Epithelial cell of prostate (primary cell): Measurements from ENCODE around the gene LRCH1.
A peak's percentile ranks its signal among the peaks of the same experiment; 100 is the strongest.
"Not testable (repeated sequence)": the region's sequence is repeated elsewhere in the genome, so short reads cannot be mapped to it uniquely, and the experiment has no call there.

ENCODE experiments used
- DNase-seq: peaks from one replicate; pipeline ENCODE4 v3.0.0-alpha.2; 2011; ENCODE audit warnings: low read depth, low spot score
- H3K27ac ChIP-seq: fragments of 450-650 bp; 2 replicates; pipeline ENCODE4 v1.5.1; 2017; ENCODE audit warnings: mild to moderate bottlenecking

Gene LRCH1

DNA sequence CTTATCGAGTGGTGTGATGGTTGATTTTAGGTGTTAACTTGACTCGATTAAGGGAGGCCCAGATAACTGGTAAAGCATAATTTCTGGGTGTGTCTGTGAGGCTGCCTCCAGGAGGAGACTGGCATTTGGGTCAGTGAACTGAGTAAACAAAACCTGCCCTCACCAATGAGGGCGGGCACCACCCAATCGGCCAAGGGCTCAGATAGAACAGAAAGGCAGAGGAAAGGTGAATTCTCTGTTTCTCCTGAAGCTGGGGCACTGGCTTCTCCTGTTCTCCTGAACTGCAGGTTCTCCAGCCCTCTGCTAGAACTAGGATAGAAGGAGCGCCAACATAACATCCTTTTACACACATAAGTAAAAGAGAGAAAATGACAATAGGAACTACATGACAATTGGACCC, 208.9 kb downstream of the LRCH1 start:
- H3K27ac ChIP-seq: no peak overlapping the region
- no peak for DNase-seq

DNA sequence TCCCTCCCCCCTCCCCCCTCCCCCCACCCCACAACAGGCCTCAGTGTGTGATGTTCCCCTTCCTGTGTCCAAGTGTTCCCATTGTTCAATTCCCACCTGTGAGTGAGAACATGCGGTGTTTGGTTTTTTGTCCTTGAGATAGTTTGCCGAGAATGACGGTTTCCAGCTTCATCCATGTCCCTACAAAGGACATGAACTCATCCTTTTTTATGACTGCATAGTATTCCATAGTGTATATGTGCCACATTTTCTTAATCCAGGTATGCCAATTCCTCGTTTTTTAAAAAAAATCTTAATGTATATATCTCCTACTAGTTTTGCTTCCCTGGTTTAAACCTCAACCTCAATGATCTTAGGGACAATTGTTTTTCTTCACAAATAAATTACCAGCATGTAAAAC, 217.0 kb downstream of the LRCH1 start:
- H3K27ac ChIP-seq, DNase-seq: not testable (repeated sequence)

DNA sequence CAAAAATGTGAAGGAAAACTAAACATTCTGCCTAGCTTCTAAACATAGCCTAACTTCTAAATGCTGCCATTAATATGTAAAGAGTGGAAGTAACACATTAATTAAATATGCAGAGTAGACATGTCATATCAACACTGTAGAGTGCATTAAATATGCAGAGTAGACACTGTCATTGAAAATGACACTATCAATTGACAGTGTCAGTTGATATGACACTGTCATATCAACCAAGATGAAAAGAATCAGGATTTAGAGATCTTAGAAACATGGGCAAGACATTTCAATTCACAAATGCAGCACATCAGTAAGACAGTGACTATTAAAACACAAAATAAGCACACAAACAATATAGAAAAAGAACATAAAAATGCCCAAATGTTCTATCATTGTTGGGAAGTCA, 218.7 kb downstream of the LRCH1 start:
- no peak for DNase-seq
- H3K27ac ChIP-seq: no peak overlapping the region

DNA sequence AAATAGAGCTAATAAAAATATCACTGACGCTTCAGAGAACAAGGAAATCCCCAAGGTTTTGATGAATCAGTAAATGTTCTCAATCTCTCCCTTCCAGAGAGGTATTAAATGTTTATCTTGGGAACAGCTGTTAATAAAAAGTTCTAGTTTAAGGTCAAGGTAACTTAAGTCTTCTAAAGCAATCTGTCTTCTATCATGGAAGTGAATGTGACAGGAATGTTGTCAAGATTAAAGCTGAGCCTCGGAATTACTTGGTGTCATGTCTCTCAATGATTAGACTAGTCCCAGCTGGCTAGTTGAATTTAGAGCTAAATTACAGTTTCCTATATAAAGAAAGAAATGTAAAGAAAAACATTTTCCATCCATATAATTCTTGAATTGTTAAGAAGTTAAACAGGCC, 220.6 kb downstream of the LRCH1 start:
- H3K27ac ChIP-seq: no peak overlapping the region
- no peak for DNase-seq

DNA sequence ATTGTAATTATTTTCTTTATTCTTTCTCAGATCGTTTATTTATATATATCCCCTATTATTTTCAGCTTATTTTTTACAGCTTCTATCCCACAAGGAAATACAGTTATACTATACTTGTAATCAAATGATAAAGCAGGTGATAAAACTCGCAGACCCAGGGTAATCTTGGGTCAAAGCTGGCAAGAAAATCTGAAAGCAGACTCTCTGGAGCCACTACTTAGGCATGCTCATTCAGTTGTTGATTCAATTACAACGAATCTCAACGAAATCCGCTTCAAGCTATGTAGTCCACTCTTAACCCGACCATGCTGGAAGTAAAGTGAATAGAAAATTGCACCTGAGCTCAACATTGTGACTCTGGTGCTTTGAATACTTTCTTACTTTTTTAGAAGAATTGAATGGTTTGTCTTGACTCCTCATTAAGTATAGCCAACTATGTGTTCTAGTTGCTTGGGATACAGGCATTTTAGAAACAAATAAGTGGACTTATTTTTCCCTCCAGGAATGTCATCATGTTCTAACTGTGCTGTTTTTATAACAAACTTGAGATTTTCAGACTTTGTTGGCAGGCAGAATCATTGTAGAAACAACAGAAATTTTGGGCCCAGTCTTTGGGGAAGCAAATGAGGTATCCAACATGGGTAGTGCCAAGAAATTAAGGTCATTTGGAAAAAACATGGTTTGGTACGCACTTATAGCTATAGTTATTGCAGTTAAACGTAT, 222.6 kb downstream of the LRCH1 start:
- H3K27ac ChIP-seq: no peak overlapping the region
- no peak for DNase-seq

DNA sequence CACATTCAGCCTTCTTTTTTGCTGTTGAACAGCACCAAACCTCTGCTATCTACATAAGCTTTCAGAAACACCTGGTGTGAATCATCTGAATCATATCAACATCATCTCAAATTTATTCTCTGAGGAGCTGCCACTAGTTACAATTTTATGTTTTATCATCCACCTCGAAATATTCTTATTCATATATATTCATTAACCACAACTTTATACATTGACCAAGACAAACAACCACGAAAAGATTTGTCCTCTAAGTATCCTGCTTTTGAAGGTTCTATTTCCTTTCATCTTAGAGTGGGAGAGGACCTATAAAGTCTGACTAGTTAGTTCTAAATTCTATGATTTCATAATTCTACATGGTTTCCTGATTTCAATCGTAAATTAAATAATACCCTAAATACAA, 225.1 kb downstream of the LRCH1 start:
- H3K27ac ChIP-seq: no peak overlapping the region
- DNase-seq: no peak

DNA sequence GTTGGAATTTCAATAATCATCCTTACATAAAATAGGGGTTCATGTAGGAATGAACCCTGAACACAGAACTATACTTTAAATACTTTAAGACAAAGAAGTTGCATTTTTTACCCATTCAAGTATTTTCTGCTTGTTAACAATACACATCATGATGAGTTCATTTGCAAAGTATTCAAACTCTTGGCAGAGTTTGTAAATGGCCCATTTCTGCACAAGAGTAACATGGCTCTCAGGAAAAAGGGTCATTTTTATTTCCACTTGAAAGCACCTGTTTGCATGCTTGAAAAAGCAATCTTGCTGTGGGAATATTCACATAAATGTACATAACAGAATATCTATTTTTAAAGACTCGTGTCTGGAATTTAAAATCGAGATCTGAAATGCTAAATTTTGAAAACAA, 225.9 kb downstream of the LRCH1 start:
- H3K27ac ChIP-seq: no peak overlapping the region
- no peak for DNase-seq

DNA sequence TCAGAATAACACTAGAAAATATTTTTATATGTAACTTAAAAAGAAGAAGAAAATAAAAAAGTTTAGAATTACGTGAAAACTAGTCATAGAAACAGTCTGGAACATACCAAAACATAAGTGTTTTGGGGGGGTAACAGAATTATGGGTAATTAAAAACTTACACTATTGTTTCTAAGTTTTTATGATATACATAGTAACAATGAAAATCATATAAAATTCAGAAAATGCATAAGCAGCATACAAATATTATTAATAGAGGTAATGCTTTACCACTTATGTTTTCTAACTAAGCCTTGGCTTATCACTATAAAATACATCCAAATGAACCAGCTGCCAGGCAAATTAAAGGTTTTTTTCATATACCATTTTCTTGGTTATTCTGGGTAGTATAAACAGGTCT, 229.1 kb downstream of the LRCH1 start:
- DNase-seq: no peak
- H3K27ac ChIP-seq: no peak overlapping the region

DNA sequence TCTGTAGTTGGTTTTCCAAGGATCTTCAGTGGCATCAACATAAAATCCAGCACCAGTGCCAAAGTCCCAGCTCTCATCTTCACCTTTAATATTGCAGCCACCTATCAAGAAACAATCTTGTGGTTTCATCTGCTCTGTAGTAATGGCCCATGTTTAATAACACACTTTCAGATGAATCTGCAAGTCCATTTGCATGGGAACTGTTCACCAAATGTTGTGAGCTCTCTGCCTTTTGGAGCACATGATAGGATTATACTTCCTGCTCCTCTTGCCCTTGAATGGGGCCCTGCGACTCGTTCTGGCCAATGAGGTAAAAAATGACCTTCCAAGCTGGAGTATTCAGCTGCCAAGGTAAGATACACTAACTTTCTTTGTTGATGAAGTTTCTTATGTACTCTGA, 229.7 kb downstream of the LRCH1 start:
- DNase-seq: no peak
- no peak overlapping the region for H3K27ac ChIP-seq

DNA sequence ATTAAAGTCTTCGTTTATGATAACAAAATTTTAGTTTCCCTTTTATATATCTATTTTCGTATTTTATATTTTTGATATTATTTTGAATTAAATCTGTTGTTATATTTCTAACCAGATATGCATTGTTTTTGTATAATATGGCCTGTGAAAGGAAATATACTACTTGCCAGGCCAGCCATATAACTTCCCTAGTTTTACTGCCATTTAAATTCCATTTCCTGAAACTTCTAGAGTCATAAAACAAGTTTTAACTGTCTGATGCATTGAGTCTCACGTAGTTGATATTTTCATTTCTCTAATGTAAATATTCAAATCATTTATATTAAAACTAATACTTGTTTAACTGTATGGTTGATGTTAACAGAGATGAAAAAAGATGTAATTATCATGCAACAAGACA, 230.5 kb downstream of the LRCH1 start:
- H3K27ac ChIP-seq: no peak overlapping the region
- DNase-seq: no peak

DNA sequence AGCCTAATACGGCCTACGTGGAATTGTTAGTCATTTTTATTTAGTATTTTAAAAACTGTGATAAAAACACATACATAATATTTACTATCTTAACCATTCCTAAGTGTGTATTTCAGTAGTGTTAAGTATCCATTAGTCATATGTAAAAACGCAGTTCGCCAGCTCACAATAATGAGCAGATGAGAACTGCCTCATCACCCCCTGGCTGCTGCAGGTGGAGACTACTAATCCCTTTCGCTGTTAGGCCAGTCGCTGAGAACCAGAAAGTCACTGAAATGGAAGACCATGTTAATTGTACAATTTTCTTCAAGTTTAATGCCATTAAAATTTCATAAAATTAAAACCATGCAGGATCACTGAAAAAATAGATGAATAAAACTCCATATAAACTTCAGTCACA, 242.4 kb downstream of the LRCH1 start:
- no peak for DNase-seq

DNA sequence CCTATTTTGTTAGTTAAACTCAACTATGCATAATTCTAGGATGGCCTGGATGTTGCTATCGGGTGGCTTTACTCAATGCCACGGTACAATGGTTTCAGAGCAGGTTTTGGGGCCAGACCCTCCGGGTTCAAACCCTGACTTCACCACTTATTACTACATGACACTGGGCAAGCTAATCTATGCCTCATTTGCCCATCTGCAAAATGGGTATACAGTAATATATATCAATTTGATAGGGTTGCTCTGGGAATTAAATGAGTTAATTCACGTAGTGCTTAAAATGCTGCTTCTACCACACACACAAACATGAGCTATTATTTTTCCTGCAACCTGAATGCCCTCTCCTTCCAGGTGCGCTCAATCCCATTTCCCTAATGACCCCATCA, 243.2 kb downstream of the LRCH1 start:
- no peak for DNase-seq
- peak overlapping the region; percentile 56 for H3K27ac ChIP-seq

More for the DNA sequence above, 242.4 kb downstream of the LRCH1 start:
- H3K27ac ChIP-seq: no peak overlapping the region

DNA sequence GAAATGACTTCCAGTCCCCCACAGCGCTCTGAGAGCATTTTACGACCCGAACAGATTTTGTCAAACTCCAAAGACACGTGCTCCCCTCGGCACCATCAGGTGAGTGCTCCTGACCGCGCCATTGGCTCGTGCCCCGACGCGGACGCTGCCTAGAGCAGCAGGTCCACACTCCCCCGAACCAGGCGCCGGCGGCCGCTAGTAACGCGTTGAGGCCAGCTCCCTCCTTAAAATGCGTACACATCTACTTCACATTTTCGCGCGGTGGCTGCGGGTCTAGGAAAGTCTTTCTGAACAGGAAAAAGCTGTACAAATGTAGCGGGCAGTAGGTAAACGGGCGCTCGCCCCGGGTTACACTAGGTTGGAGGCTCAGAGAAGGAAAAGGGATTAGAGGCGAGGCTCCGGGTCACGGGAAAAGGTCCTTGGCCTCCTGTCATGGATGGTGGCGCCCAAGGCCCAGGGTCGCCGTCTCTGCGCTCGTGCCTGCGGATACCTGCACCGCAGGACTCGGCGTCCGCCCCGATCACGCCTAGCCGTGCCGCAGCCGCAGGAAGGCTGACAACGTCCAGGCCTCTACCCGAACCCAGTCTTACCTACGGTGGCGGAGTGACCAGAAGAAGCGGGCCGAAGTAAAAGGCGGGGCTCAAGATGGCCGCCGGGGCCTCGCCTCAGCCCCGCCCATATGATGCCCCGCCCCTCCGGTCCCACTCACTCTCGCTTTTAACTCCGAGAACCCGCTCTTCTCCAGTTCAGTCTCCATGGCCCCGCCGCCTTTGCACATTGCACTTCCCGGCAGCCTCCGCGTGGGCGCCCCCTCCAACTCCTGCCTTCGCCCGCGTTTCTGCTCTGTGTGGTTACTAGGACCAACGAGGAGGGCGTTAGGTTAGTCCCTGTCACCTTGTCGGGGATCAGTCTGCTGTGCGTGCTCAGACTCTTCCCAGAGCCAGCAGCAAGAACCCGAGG, 243.8 kb downstream of the LRCH1 start, which contains the start of gene ESD:
ESD (minus strand) TSS at position 647 of the 960 bp plus-strand sequence. CDS start 5,748 bp downstream, outside the sequence.
- DNase-seq: no peak
- H3K27ac ChIP-seq: peak within 1 kb of the TSS; percentile 56

DNA sequence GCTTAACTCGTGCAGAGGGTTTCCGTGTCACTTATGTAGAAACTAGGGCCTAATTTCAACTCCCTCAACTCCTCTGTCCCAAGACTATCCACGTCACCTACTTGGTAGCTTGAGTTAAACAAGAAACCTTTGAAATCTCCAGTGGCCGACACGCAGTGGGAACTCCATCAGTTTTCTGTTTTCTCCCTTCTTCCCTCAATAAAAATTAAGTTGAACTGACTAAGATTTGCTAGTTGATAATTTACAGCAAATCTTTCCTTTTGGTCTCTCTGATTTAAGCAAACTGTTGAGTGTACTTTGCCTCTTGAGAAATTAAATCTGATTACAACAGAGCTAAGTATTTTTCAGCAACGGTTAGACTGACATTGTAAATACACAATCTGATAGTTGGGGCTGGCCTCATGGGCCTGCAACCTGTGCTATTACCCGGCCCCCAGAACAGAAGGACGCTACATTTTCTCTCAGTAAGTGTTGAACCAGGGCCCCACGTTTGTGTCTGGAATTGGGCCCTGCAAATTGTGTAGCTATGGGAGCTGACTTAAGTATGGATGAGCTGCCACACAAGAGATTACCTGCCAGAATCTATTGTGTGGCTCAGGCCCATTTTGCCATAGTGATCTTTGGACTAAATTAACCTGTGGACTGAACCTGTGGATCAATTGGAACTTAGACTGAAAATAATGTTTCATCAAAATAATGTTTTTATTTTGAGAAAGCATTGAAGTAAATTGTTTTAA, 244.7 kb downstream of the LRCH1 start:
- no peak for DNase-seq
- peak overlapping the region; percentile 56 for H3K27ac ChIP-seq

DNA sequence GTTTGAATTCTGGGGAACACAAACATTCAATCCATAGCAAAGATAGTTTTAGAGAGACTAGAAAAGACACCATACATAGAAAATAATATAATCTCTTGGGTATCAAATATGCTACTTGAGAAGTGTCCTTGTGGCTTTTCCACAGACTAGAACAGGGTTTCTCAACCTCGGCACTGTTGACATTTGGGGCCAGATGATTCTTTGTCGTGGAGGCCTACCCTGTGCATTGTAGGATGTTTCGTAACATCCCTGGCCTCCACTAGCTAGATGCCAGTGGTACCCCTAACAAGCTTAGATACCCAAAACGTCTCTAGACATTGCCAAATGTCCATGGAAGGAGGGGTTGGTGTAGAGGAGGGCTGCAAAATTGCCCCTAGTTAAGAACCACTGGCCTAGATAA, 246.2 kb downstream of the LRCH1 start:
- DNase-seq: no peak

DNA sequence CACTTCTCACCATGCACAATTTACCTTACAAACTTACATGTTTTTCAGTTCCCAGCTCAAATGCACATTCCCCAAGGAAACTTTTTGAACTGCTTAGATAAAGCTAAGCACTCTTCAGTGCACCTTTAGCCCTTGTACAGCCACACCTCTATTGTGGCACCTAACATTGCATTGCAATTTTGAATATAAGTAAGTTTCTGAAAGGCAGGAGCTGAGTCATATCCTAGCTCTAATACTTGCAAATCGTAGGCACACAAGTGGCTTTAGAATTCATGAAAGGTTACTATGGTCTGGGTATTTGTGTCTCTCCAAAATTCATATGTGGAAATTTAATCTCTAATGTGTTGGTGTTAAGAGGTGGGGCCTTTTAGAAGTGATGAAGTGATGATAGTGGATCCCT, 248.9 kb downstream of the LRCH1 start:
- H3K27ac ChIP-seq: no peak overlapping the region
- no peak for DNase-seq

More for the DNA sequence above, 246.2 kb downstream of the LRCH1 start:
- no peak overlapping the region for H3K27ac ChIP-seq
